NCI-H524 (cell line): Measurements from ENCODE around the gene HPCA.
A peak's percentile ranks its signal among the peaks of the same experiment; 100 is the strongest.

Experiments
- DNase-seq, 2 experiments: peaks; one replicate each; lab custom pipeline; 2025; lab: John Stamatoyannopoulos, UW

The HPCA gene

GRCh38 chr1:32886004-32886827 is at the start of gene HPCA:
Gene HPCA, plus strand, starts transcription at chr1:32886491. Its CDS starts 2,408 bp downstream, at chr1:32888899.
- DNase-seq = peak; percentile 51 to 70

- DNase-seq = no peak
Measured at GRCh38 chr1:32848354-32849063, 37.8 kb upstream of the HPCA start.

- no peak for DNase-seq
Measured at GRCh38 chr1:32855861-32856617, 30.3 kb upstream of the HPCA start.

DNA sequence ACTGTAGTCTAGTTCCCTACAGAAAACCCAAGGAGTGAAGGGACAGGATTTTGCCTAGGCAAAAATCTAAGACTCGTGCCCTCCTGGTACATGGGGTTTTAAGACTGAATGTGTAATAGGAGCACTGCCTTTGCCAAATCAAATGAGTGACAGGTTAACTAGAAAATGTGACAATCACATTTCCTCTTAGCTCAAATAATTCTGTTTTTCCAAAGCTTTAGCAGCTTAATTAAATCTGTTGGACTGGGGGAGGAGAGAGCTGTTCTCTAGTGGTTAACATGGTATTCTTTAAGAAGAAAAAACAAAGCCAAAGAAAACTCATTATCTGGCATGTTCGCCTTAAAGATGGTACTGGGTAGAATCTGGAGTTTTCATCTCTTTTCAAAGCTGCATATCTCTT is 28.2 kb upstream of the HPCA start:
- no peak for DNase-seq

GRCh38 chr1:32858791-32859190 is 27.5 kb upstream of the HPCA start:
- DNase-seq = no peak

DNA sequence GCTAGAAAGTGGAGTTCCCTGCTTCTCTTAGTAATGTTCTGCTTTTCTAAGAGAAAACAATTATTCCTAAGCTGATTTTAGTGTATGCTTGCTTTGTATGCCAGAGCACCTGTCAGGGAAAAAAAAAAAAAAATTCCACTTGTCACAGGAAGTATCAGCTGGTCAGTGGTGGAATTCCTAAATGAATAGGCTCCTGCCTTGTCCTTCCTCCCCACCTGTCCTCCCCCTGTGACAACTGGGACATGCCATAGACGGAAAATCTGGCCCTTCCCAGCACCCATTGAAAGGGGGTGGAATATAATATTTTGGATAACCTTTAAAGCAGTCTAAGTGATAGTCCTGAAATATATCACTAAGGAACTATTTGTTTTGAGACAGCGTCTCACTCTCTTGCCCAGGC is 26.4 kb upstream of the HPCA start:
- no peak for DNase-seq

- DNase-seq = no peak
Measured at GRCh38 chr1:32860566-32860965, 25.7 kb upstream of the HPCA start.

DNA sequence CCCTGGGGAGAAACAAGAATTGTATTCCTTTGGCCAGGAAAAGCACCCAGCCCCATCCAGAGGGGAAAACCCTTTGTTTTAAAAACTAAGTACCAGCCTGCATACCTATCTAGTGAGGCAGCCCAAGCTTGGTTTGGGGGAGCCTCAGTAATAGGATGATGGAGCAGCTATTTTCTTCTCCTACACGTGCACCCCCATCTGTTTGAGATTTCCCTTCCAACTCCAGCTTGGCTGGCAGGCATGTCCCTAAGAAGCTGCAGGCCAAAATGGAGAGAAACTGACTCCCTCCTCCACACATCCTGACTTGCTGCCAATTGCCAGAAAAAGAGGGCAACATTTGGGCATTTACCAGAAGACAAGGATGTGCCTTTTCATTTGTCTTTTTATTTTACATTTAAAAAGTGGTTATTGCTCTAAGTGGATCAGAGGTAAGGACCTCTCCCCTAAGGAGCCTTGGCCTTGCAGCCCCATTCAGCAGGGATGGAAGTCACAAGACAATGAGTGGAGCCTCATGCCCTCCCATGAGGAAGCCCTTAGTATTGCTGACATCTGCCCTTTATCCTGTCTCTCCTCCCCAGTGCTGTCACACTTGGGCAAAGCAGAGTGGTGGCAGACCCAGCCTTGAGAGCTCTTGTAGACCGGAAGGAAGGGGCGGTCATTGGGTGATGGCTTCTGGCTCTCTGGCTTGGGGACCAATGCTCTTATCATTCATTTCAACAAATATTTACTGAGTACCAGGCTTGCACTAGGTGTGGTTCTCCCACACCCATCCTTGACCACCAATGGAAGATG is 24.2 kb upstream of the HPCA start:
- no peak for DNase-seq

DNA sequence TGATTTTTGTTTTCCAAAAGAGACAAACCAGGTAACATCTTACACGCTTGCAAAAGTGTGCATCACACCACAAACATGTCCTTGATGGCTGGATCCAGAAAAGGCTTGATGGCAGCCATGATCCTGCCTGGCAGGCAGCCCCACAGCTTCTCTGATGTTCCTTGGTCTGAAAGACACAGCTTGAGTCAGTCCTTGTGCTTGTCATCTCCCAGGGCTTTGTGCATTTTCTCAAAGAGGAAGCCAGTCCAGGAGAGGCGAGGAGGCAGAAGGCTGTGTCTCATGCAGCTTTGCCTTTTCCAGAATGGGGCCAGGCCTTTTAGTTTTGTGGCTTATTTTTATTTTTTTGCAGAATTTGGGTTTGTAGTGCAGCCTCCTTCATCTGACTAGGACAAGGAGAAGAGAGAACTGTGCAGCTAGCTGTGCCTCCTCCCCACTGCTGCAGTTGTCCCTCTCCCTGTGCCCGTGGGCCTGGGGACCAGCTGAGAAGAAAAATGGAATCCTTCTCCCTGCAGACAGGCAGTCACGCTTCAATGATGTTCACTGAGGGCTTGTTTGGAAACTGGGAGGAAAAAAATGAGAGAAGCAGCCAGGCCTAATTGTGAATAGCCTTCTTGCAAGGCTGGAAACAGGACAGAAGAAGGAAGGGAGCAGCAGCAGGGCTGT is 22.9 kb upstream of the HPCA start:
- DNase-seq = no peak

DNA sequence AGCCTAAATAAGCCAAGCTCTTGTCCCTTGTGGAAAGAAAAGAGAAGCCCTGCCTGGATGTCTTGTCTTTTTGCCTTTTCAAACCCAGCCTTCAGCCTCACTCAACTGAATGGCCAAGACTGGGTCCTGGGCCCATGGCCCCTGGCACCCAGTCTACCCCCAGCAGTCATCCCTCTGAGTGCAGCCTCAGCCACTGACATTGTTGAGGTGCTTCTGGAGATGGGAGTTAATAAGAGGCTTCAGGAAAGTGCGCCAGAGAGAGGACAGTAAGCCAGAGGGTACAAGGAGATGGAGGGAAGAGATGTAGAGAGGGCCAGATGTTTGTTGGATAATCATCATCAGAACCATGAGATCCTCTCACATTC is 22.4 kb upstream of the HPCA start:
- DNase-seq = no peak

- DNase-seq = no peak
Measured at GRCh38 chr1:32864375-32865019, 21.8 kb upstream of the HPCA start.

GRCh38 chr1:32865639-32866405 is 20.5 kb upstream of the HPCA start:
- no peak for DNase-seq

GRCh38 chr1:32867151-32867550 is 19.1 kb upstream of the HPCA start:
- no peak for DNase-seq

DNA sequence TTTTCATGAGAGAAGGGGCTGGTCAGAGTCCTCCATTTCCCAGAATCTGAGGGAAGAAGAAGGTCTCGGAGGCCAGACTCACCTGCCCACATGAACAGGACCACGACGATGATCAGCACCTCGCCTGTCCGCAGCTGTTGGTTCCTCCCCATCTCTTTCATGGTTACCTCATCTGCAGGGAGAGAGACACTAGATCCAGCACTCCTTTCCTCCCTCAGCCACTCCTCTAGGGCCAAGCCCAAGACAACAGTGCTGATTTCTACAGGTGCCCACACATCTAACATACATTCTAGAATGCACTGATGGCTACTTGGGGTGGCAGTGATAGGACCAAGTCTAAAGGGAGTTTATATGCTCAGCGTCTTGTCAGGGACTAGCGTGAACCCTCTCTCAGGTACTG is 18.6 kb upstream of the HPCA start:
- DNase-seq = no peak

DNA sequence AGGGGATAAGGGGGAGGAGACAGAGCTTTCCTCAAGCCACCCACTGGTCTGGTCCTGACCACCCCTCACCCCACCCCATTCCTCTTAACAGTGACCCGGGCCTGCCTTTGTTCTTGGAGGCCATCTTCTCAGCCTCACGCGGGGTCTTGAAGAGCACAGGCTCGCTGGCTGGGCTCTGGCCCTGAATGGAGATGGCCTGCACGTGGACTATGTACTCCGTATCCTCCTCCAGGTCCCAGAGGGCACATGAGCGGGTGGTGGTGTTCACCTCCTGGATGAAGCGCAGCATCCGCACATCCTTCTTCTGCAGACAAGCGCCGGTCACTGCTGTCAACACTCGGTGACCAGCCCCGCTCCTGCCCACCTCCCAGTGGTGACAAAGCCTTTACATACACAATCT is 18.2 kb upstream of the HPCA start:
- DNase-seq = no peak

GRCh38 chr1:32868806-32869455 is 17.4 kb upstream of the HPCA start:
- DNase-seq = no peak

DNA sequence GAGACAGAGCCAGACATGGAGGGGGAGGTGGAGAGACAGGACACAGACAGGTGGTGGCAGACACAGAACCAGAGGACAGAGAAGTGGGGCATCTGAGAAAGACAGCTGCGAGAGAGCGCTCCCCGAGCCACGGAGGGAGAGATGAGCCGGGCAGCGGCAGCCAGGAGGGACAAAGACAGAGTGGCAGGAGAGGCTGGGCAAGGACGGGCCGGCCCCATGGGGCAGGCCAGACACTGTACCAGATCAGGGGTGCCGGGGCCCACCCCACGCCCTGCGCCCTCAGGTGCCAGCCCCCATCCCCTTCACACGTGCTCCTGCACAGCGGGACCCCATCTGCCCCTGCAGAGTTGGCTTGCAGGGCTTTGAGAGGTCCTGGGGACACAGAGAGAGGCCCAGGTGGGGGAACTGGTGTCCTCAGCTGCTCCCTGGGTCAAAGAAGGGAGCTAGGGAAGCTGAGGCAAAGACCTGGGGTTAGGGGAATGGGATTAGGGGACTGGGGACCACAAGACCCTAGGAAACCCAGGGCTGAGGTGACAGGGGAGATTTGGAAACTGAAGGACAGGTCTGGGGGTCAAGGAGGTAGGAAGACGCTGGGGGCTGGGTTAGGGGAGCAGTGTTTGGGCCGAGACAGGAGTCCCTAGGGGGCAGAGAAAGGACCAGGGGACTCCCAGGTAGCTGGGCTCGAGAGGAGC is 16.2 kb upstream of the HPCA start:
- DNase-seq = peak in 1 of 2 experiments; percentile 59

DNA sequence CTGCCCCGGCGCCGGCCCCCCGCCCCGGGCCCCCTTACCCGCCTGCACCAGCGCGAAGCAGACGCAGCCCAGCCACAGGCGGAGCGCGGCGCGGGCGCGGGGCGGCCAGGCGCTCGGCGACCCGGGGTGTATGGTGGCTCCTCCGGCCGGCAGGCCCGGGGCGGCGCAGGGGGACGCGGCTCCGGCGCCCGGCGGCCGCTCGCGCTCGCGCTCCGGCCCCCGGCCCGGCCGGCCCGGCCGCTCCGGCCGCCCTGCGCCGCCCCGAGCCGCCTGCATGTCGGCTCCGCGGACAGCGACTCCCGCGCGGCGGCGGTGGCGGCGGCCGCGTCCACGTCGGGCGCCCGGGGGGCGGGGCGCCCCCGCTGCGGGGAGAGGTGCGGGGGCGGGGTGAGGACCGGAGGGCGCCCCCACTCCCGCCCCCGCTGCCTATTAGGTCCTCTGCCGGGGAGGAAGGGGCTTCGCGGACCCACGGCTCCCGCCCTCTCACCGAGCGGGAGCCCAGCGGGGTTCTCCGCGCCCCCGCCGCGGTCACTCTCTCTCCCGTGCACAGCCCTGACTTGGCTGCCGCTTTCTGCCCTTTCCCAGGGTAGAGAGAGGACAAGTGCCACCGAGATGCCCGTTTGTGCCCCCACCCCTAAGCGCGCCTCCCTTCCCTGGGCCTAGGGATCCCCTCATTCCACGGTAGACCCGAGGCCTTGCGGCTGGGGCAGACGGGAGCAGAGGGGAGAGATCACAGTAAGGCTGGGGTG is 15.5 kb upstream of the HPCA start, which contains the start of gene FNDC5:
Gene FNDC5 (minus strand): TSS at position 298 of the 749 bp plus-strand sequence.
- DNase-seq = peak in 1 of 2 experiments; percentile 27
